GM18519 (cell line): ENCODE results near the gene MRAP.

Source experiments
- ATAC-seq: cut with Tn5 transposase; IDR thresholded peaks from one replicate; pipeline ENCODE4 v1.9.1; 2021; ENCODE audit warnings: mild to moderate bottlenecking, moderate library complexity; ENCODE audit not compliant: unreplicated experiment, low FRiP score

The MRAP gene

GRCh38 chr21:32321480-32321879 lies 22.8 kb downstream of the MRAP start:
- ATAC-seq = no peak

DNA sequence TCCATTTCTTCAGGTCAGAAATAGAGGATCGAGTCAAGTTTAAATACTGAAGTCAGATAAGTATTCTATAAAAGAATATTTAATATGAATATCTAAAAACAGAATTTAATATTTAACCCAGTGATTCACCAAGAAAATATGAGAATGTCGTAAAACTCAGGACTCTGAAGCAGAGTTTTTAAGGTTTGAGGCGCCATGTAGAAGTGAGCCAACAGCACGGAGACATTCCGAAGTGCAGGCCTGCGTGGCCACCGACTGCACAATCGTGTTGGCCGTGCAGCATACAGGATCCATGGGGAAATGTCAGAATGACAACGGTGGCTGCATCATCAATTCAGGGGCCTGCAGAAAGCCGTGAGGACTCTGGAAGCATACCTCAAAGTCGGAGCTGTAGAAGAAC lies 23.4 kb downstream of the MRAP start:
- no peak for ATAC-seq

DNA sequence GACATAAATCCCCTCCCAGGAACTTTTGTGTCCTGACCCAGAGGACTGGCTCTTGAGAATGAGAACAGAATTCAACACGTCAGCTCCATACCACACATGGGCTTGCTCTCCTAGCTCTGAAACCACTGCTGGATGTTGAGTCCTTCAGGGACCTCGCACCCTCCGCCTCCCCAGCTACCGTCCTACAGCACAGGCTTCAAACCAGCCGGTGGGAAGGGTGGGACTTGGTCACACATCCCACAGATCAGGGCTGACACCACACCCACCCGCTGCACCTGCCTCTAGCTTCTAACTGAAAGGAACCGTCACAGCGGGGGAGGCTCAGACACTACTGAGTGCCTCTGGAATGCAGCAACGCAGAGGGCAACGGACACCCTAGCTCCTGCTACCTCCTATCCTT lies 24.0 kb downstream of the MRAP start:
- ATAC-seq = no peak

GRCh38 chr21:32325706-32326105 lies 27.1 kb downstream of the MRAP start:
- no peak for ATAC-seq

- no peak for ATAC-seq
Measured at GRCh38 chr21:32328595-32328994, 29.9 kb downstream of the MRAP start.

DNA sequence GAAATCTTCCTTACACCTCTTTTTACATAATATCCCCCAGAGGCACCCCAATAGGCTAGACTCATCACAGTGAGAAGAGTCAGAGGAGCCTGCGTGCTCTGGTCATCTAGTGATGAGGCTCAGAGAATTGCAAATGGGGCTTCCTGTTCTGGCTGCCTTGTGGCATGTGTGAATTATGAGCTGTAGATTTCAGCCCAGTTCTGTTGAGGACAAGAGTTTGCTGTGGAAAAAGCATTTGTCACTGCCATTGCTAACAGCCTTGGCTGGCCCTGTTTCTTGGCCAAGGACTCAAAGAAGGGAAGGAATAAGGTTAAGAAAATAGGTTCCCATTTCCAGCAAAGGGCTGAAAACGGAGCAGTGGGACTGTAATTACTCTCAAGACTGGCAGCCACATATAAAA lies 30.7 kb downstream of the MRAP start:
- ATAC-seq = no peak

- no peak for ATAC-seq
Measured at GRCh38 chr21:32329776-32330175, 31.1 kb downstream of the MRAP start.

GRCh38 chr21:32330784-32331311 lies 32.2 kb downstream of the MRAP start:
- ATAC-seq = no peak

DNA sequence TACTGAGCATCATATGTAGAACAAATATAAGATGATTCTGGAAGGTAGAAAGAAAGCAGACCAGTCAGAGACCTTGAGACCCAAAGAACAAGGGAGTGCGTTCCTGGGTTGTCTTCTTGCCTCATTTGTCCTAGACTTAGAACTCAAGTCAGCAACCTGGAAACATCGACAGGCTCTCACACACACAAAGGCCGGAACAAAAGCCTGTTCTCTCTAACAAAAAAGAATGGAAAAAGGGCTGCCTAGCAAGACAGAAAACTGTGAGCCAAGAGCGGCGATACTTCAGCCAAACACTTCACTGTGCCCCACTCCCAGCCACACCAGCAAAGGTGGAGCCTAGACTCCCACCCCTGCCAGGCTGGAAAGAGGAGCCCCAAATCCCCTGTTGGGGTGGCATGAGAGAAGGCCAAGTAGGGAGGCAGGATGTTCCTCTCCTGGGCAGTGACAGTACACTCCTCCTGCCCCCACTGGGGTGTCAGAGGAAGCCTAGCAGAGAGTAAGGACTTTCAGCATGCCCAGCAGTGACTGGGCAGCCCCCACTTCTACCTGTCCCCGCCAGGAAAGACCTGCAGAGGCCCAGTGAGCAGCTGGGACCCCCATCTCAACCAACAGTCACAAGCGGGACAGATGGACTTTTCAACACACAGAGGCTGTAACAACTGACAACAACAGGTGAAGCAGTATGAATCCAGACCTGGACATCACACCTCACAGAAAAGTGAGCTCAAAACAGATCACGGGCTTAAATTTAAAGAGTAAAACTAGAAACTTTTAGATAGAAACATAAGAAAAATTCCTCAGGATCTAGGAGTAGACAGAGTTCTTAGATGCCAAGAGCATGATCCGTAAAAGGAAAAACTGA lies 33.0 kb downstream of the MRAP start:
- no peak for ATAC-seq

DNA sequence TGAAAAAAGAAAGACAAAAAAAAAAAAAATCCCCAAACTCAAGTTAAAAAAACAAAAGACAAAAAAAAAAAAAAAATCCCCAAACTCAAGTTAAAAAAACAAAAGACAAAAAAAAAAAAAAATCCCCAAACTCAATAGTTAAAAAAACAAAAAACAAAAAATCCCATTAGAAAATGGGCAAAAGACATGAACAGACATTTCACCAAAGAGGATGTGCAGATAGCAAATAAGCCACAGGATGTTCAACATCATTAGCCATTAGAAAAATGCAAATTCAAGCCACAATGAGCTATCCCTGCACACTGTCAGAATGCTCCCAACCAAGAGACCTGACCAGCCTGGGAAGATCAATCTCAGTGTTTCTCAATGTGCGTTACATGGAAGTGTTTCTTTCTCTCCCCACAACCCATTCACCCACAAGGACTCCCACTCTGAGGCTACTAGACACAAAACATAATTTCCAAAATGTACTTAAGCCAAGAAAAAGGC lies 33.9 kb downstream of the MRAP start:
- no peak for ATAC-seq

- ATAC-seq = no peak
Measured at GRCh38 chr21:32333953-32334673, 35.5 kb downstream of the MRAP start.

GRCh38 chr21:32334980-32335531 lies 36.4 kb downstream of the MRAP start:
- ATAC-seq = no peak

DNA sequence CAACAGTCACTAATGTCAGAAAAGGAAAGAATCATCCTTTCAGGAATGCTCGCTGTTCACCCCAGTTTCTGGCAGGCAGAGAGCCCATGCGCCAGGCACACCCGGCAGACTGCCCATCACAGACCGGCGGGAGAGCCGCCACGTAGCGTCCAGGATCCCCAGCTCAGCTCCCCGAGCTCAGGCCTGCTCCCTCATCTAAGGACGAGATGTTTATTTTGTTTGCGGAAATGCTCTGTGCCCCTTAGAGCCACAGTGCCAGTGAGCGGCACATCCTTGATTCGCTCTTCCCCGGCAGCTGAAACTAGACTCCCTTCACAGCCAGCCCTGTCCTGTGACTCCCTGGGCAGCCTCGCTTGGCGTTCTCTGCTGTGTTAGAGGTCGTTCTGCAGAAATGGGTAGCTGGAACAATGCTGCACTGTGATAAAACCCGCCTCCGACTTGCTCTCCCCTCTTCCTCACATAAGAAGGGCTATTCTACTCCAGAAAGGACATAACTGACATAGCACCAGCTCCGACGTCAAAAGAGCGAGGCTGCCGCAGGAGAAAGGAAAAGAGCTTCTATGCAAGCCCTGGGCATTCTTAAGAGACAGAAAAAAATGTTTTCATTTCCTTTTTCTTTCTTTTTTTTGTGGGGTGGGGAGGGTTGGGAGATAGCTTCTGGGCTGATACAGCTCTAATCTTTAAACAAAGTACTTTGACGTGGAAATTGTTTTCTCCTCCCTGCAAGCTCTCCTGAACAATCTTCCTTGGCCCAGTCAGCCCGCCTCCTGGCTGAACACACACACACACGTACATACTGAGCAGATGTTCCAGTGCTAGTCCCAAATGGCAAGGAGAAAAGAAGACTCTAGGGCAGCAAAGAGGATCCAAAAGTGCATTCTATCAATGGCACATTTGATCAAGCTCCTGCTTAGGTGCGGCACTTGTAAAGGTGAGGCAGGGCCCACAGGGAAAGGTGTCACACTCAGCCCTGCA lies 37.2 kb downstream of the MRAP start:
- ATAC-seq = no peak

- ATAC-seq = no peak
Measured at GRCh38 chr21:32336711-32337110, 38.1 kb downstream of the MRAP start.

DNA sequence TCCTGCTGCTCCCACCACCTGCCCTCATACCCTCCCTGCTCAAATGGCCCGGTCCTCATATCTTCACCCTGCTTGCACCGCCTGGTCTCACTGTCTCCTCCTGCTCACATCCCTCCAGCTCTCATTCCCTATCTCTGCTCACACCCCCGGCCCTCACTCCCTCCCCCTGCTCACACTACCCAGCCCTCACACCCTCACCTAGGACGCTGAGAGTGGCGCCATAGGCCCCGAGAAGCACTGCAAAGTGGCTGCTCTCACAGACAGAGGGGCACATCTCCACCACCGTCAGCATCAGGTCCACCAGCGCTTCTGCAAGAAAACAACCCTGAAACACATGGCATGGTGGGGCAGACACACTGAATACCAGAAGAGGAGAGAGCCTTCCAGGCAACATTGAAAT lies 38.6 kb downstream of the MRAP start:
- no peak for ATAC-seq

GRCh38 chr21:32338209-32338921 lies 39.7 kb downstream of the MRAP start:
- no peak for ATAC-seq

GRCh38 chr21:32340863-32341848 lies 42.5 kb downstream of the MRAP start:
- no peak for ATAC-seq

GRCh38 chr21:32346951-32347350 lies 48.3 kb downstream of the MRAP start:
- ATAC-seq = no peak
